CD4-positive, alpha-beta T cell treated with Interleukin-15 for 1 hour (primary cell): ENCODE data around the gene KMT2A.
"Not testable (repeated sequence)": the region's sequence is repeated elsewhere in the genome, so short reads cannot be mapped to it uniquely, and the experiment has no call there.

ENCODE experiments used
- DNase-seq: peaks from one replicate; pipeline ENCODE4 v3.0.0-alpha.2; 2020

The KMT2A gene

DNA sequence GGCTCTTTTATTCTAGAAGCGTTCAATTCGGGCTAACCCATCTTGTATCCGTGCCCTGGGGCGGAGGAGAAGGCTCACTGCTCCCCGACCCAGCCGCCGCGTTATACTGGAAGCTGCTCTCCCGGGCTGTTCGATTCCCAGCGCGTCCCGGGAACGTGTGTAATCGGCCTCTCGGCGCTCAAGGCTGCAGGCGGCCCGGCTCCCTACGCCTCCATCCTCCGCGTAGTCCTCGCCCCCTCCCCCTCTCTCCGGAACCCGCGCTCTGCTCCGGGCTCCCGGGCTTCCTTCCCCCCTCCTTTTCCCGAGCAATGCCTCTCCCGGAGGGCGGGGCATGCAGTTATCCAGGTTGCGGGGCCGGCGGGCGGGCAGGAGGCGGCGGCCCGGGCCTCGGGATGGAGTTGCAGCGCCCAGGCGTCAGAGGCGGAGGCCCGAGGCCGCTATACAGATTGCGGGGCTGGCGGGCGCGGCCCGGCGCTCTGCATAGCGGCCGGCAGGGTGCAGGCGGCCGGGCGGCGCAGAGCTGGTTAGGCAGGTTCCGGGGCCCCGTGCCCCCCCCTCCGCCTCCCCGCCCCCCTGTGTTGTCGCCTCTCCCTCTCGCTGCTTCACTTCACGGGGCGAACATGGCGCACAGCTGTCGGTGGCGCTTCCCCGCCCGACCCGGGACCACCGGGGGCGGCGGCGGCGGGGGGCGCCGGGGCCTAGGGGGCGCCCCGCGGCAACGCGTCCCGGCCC, at the start of gene KMT2A:
KMT2A (plus strand) TSS at position 600 of the 732 bp plus-strand sequence; CDS start at position 621, 21 bp downstream.
- peak; percentile 90 for DNase-seq

DNA sequence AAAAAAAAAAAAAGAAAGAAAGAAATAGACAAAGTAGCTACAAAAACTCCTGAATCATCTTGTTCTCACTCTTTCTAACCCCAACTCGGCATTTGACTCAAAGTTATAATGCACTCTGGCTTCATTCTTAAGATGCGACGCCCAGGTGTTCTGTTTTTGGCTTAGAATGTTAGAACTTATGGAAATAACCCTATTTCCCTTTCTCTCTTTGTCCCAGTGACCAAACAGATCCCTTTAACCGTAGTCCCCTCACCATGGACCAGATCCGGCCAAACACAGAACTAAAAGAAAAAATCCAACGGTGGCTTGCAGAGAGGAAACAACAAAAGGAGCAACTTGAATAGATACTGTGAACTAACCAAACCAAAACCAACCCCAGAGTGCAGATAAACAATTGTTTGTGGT, 40.2 kb upstream of the KMT2A start:
- DNase-seq: no peak

DNA sequence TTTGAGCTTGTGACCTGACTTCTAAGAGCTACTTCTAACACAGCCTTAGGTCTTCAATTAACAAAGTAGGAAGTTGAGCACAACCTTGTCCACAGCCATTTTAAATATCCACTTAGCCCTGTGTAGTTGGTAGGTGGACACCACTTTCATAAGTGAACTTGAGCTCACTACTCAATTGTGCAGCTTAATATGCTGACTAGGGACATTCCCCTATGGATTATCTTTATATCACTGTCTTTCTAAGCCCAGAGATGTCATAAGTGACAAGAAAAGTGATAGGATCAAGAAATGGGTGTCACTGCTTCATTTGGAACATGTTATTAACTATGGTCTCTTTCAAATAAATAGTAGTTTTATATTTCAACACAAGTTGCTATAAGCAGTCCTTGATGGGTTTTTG, 38.8 kb upstream of the KMT2A start:
- no peak for DNase-seq

DNA sequence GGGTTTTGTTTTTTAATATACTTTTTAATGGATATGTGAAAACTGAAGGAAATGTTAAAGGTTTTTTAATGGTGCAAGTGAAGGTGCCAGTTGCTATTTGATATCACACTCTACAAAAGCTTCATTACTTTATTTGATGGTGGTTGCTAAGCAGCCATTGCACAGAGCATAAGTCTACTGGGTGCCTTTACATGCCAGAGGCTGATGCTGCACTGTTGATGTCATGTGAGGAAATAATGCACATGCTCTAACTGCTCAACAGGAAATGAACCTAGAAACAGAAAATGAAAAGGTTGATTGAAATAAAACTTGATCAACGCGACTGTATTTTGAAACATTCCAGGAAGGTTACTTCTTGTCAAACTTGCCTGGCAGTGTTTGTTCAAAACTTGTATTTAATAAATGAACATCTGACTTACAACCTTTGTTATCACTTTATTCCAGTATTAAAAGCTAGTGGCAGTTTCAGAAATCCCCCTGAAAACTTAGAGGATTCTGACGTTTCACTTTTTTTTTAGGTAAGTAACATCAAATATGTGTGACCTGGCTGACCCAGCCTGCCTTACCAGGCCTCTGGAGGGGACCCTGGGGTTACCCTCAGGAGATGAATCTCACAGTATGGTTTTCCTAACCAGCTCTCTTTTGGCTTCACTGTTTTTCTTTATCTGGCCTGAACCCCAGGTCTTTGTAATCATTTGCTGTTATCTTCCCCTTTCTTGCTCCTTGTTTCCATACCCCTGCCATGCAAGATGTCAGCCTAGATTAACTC, 37.3 kb upstream of the KMT2A start:
- peak; percentile 82 for DNase-seq

DNA sequence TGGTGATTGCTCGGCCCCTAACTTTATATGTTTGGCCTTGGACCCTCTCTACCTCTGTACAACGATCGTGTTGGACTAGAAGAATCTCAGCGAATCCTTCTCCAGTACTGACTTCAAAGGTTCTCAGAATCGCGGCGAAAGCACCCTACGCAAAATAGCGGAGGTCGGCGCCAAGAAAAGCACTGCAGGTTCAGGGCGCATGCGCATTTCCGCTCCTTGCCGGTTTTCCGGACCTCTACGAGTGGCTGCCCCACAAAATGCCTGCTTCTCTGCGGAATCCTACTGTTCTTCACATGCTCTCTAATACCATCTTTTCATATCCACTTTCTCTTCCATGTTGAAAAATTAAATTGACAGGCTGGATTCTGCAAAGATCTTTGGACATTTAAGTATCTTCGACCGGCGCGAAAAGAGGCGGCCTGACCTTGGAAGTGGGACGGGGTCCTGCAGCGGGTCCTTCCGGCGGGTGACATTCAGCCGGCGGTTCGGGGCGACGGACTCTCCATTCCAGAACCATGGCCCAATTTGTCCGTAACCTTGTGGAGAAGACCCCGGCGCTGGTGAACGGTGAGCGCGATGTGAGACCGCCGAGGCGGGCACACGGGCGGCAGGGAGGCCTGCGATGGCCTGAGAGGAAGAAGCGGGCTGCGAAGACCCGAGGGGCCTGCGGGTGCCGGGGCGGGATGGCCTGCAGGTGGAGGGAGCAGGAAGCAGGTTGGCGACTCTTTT, 35.0 kb upstream of the KMT2A start, which contains the start of gene ATP5MG:
ATP5MG (plus strand) TSS at position 456 of the 729 bp plus-strand sequence; CDS start at position 516, 60 bp downstream.
- peak; percentile 93 for DNase-seq

DNA sequence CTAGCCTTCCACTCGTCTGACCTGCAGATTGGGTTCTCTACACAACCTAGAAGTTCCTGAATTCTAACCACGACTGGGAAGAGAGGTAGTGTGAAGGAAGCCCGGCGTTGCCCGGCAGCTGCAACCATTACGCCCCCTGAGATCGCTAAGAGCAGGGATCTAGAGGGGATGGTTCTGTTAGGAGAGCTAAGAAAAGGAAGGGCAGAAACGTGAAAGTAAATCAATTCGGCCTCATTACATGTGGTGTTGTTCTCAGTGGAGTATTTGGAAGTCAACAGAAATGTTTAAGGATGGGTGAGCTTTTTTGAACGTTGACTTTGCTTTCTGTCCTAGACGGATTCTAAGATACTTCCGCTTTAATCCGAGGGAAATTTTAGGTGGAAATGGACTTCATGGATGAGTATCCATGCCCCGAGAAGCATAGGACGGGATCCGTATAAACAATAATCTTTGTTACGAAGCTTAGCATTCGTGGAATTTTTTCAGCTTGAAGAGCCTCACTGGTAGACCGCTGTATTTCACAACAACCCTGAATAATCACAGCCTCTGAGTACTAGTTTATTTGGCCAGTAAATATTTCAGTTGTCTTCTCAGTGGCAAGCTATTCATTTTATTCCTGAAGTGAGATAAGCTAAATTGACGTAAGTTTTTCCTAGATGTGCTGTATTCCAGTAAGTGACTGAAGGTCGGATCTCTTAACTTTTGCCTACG, 34.3 kb upstream of the KMT2A start:
- DNase-seq: no peak

DNA sequence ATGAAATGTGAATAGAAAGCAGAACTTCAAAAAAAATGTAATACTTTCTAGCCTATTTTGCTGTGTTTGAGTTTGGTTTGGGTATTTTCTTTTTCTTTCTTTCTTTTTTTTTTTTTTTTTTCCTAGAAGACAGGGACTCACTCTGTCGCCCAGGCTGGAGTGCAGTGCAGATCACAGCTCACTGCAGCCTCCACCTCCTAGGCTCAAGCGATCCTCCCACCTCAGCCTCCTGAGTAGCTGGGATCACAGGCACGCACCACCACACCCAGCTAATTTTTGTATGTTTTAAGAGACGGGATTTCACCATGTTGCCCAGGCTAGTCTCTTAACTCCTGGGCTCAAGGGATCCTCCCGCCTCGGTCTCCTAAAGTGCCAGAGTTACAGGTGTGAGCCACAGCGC, 33.7 kb upstream of the KMT2A start:
- DNase-seq: not testable (repeated sequence)

DNA sequence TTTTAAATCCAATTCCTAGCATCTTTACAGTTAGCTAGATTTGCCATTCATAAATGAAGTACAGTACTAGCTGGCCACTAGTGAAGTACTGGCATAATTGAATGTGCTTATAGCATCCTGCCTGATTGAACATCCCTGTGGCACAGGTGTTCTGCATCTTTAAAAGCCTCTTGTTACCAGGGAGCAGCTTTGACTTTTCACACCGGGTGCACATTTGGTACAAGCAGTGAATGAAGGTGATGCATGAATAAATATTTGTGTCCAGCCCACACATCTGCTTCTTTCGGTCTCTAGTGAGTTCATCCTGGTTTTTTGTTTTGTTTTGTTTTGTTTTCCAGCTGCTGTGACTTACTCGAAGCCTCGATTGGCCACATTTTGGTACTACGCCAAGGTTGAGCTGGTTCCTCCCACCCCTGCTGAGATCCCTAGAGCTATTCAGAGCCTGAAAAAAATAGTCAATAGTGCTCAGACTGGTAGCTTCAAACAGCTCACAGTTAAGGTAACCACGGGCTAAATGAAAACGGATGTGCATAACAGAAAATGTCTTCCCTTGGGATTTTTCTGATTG, 29.6 kb upstream of the KMT2A start:
- no peak for DNase-seq

DNA sequence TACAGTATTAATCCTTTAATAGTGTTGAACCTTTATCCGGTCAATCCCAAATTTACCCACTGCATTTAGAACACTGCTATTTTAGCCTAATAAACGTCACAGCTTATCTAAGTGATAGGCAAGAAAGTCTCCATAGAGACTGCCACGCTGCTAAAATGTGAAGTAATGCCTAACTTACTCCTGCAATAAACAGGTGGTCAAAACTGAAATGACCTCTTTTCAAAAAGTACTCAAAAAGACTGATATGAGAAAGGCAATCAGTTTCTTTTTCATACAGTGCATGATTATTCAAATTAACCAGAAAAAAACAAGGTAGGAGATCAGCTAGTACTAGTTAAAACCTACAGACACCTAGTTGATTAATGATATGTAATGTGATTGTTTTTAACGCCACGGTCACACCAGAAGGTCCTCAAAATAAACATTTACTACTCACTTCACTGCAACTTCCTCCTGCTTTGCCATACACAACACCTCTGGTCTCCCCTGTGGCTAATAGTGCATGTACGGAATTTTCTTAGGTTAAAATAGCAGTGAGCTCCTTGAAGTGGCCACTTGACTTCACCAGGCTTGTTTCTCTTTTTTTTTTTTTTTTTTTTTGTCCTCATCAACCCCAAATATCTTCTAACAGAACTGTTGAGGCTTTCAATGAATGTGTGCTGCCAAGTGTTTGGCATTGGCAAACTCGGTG, 26.1 kb upstream of the KMT2A start:
- no peak for DNase-seq

DNA sequence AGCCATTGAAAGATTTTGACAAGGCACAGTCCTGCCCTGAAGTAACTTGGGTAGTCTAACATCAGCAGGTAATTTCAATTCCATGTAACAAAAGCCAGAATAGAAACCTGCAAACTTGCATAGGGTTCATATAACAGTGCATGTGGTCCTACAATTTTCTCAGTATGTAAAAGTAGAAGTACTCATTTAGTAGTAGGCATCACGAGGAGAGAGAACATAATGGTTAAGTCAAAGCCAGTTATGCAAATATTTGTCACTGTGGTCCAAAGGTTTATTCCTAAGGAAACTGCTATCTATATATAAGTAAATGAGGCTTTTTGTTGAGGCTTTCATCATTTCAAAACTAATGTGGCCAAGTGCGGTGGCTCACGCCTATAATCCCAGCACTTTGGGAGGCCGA, 24.8 kb upstream of the KMT2A start:
- DNase-seq: no peak

DNA sequence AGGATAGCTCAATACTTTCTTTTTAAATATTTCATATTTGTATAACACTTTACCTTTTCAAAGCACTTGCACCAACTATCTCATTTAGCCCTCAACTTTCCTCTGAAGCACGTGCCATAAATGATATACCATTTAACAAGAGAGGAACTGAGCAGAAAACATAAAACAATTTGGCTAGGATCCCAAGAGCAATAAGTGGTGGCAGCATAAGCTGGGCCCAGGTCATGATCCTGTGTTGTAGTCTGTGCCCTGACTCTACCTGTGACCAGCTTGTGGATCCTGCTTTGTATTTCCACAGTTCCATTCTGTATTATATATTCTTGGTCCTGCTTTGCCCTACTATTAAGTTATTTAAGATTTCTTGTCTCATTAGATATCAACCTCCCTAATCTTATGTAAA, 23.4 kb upstream of the KMT2A start:
- no peak for DNase-seq

DNA sequence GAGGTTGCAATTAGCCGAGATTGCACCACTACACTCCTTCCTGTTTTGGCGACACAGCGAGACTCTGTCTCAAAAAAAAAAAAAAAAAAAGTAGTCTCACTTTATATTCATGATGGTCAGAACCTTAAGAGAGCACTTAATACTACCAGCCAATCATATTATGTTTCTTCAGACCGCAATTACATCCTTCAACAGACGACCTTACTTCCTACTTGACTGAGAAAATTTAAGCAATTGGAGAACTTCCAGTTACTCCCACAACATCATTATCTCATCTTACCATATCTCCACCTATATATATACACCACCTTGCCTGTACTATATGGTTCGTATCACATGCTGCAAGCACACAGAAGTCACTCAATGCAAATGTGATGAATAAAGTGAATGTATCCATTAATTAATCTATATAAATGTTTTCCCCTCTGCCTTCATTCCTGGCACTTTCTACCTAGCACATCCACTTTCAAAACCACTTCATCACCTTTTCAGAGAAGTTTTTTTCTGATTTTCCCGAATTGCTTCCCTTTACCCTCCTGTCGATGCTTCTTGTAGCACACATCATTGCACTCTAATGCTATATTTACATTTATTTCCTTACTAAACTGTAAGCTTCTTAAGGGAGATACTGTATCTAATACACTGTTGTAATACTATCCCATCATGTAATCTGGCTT, 21.1 kb upstream of the KMT2A start:
- no peak for DNase-seq

DNA sequence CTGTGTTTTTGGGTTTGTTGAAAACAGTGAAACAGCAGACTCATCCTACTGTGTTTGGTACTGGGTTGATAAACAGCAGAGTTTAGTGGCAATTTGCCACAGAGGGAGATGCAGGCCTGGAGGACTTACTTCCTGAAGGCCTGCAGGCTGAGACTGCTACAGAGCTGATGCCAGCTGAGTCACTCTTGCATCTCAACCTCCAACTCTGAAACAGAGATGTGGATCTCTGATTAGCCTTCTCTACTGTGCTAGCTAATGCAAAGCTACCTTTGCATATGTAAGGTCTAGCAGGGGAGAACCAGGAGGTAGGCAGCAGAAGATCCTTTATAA, 20.6 kb upstream of the KMT2A start:
- DNase-seq: peak; percentile 28

DNA sequence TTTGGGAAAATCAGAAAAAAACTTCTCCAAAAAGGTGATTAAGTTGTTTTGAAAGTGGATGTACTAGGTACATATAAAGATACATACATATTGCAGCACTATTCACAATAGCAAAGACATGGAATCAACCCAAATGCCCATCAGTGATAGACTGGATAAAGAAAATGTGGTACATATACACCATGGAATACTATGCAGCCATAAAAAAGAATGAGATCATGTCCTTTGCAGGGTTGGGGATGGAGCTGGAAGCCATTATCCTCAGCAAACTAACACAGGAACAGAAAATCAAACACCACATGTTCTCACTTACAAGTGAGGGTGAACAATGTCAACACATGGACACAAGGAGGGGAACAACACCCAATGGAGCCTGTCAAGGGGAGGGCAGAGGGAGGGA, 19.4 kb upstream of the KMT2A start:
- not testable (repeated sequence) for DNase-seq

DNA sequence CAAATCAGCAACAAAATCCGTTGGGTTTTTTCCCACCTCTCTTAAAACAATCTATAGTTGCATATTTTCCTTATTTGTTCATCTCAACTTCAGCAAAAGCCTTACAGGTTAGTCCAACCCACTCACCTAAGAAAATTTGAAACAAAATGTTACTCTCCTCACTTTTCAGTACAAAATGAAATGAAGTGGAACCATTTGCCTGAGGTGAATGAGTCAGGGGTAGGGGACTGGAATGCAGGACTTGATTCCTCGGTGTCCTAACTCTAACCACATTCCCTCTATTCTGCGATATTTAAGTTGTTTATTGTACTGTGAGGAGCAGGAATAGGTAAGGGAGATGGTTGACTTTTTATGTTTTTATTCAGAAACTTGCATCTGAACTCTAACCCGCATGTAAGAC, 18.5 kb upstream of the KMT2A start:
- no peak for DNase-seq

DNA sequence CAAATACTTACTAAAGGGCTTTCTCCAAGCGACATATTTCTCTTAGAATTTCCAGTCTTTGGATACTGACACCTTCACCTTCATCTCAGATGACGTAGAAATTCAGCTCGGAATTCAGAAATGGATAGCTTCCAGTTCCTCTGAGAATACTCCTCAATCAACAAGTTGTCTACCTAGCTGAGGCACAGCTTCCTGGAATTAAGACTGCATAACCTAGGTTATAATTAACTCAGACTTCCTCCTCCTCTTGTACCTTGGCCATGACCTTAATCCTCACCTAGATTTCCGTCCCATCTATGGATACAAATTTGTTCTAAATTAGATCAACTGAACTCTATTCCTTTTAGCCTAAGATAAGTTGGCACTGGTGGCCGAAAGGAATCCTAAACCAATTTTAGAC, 17.5 kb upstream of the KMT2A start:
- no peak for DNase-seq

DNA sequence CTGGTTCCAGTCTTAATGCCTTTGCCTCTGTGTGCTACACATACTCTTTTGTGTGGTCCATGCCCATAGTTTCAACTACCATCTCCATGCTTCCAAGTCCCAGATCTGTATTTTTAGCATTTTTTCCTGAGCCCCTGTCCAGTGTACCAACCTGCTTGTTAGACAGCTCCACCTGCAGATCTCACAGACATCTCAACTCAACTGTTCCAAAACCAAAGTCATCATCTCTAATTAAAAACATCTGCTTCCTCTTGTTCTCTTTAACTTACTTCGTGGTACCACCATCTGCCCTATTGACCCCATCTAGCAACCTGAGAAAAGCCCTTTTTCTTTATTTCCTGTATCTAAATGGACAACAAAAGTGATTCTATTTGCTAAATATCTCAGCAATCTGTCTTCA, 8.6 kb upstream of the KMT2A start:
- DNase-seq: no peak

DNA sequence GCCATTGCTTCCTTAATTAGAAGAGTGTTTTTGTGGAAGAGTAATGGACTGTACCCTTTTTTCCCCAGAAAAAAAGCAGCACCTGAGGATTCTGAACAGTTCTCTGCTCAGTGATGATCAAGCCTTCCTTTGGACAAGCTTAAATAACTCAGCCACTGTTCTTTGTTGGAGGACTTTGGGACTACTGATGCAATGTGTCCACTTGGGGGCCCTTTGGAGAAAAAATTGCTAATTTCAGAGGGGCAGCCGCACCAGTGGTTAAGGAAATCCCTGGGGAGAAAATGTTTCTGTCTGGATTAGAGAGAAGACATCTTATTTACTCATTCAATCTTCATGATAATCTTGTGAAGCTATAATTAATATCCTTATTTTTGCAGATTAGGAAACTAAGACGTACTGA, 5.3 kb upstream of the KMT2A start:
- DNase-seq: no peak

DNA sequence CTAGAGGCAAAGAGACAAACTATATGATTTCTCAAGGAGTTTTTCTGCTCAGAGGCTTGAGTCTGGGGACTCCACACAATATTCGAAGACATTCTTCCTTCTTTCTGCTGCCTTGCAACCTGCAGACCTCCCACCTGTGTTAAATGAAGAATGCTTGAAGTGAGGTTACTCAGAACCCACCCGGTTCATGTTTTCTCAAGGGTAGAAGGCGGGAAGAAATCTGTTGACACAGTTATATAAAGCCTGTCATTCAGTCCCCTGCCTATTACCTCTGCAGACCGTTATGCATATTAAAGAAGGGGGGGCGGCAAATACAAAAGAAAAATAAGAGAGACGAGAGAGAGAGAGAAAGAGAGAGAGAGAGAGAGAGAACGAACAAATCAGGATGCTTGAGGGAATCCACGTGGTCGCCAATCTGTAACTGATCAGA, 2.2 kb upstream of the KMT2A start:
- DNase-seq: no peak

DNA sequence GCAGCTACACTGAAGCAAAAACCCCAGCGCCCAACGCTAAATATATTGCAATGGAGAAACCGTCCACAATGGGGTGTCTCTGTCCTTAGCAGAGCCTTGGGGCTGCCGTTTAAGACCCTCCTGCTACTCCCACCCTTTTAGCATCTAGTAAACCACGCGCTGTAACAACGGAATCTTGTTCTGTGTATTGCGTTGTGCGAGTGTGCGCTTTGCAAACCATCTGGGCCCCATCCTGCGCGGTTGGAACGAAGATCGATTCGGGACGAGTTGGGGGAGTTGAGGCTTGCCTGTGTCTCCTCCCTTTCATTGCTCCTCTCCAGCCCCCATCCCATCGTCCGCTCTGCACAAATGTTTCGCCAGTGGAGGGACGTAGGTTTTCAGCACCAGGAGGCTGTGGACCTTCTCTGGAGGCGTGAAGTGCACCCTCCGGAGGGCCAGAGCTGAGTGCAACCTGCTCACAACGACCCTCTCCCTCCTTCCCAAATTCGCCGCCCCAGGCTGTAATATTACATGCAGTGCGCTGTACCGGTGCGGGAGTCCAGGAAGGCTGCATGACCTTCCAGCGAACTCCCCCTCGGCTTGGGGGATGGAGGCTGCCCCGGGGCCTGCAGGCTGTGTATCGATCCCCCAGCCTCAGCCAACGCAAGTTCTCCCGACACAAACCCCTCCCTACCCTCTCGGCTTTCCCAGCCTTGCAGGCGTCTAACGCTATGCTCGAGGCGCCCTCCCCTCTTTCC, 1.6 kb upstream of the KMT2A start:
- peak; percentile 36 for DNase-seq
